Activated CD8-positive, alpha-beta memory T cell treated with anti-CD3 and anti-CD28 coated beads for 36 hours (primary cell): Measurements from ENCODE around the gene ERC2. TPM values are rescaled to one million over a fixed set of nuclear protein-coding genes. Genes with fewer than 3 reads are reported as not detected.

Source experiments
- CTCF ChIA-PET: fragments of 350-600 bp; sonication (Branson Sonifier 250); formaldehyde crosslinking; loops from one replicate; lab custom pipeline; 2021; ENCODE audit warnings: antibody characterized with exemption; lab: Charles Lee
- POLR2A ChIA-PET: fragments of 350-600 bp; sonication (Branson Sonifier 250); formaldehyde crosslinking; loops from one replicate; lab custom pipeline; 2021; ENCODE audit warnings: antibody characterized with exemption; lab: Charles Lee
- total RNA-seq, 2 experiments: library from RNA; stranded (reverse); gene quantifications; one replicate each; pipeline ENCODE4 v1.2.3, GENCODE V29; 2021

ERC2 gene
- total RNA-seq, 2 experiments from 2014 or later: not detected

DNA sequence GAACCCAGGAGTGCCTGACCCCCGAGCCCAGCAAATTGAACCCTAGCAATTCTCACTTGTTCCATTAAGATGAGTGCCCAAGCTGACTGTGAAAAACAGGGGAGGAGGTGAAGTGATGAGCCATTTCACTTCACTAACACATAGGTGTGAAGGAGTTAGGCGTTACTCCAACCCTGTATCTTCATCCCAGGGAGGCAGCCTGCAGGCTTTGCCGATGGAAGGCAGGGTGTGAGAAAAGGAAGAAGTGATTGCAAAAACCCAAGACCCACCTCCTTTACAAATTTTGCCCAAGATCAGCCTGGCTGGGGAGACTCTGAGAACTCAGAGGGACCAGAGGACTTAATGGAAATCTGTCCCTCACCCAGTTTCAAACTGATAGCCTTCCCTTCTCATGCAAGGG, 851.5 kb downstream of the ERC2 start:
- ChIA-PET POLR2A (no interaction called here), CTCF (no interaction called here)

DNA sequence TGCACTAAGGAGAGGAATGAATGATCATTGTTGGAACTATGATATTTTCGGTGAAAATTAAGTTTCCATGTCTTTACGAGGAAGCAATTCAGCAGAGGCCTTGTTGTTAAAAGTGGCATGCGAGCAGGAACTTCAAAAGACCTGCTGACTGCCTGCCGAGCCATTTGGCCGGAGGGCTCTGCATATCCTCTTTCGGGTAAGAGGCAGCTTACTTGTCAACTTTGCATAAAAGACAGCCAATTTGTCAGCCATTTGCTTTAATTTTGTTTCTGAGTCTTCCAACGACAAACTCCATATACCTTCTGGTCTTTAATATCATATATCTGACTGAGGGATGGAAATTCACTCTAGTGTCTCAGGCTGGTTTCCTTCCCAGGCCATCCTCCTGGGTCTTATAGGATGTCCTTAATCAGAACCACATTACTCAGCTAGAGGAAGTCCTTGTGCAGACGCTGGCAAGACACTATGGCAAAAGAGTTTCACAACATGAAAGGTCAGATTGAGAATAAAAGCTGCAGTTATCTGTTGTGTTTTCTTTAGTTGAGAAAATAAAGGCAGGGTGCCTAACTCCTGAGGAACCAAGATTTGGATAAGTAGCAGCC, 852.5 kb downstream of the ERC2 start:
- ChIA-PET CTCF (no interaction called here), POLR2A (no interaction called here)

DNA sequence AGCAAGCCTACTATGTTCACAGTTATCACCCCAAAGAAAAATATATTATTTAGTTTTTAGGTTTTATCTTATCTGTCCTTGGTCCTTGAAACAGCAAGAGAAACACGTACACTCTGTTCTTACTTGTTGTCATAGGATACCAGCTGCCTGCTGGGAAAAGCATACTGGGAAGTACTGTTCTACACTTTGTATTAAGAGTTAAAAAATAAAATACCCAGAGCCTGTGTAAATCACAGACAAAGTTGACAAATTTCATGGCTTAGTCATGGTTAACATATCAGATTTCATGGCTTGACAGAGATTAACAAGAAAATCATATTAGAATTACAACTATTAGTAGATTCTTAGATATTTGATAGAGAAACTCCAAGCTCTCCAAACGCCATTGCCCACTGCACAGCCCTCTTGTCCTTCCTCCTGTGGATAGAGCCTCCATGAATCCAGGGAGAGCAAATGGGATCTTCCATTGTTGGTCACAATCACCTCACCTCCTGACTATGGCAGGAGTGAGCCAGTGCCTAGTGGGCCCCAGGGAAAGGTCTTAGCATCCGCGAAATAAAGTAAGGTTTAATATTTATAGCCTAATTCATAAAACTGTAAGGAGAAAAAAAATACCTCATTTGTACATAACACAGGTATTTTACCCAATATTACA, 853.1 kb downstream of the ERC2 start:
- POLR2A ChIA-PET: no interaction called here
- CTCF ChIA-PET: no interaction called here

DNA sequence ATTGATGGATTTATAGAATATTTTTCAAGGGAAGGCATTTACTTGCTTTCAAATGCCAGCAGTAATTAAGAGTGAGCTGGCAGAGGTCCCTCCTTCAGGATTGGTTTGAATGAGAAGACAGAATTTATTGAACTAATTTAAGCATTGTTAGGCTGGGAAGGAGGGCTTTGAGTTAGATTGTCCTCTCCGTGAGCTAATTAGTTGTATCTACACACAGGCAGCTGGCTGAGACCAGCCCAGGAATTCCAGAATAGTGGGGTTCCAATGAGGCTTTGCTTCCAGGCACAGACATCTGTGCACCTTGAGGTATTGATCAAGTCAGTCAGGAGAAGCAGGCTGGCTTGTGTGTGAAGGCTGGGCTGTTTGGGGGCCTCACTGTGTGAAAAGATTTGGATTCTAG, 857.1 kb downstream of the ERC2 start:
- ChIA-PET POLR2A (no interaction called here), CTCF (no interaction called here)

DNA sequence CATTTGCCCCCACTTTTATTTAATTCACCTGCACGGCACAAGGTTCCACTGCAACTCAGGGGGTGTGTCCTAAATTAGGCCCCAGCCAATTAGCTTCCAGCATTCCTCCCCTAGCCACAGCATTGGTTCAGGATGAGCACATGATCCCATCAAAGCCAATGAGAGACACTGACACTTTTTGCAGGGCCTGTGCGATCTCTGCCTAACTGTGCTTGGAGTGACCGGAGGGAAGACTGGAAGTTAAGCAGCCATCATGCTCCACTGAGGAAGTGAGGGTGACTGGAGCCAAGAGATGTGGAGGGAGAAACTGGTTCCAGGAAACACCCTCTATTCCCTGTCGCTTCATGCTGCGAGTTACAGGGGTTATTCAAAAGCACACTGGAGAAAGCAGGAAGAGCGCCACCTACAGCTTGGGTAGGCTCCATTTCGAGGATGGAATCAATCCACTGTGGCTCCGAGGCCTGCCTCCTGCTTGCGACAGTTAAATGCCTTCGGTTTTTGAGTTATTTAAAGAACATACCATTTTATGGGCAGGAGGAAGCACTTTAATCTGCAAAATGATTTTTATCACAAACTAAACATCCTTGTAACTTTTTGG, 858.9 kb downstream of the ERC2 start:
- CTCF ChIA-PET: no interaction called here
- POLR2A ChIA-PET: no interaction called here

DNA sequence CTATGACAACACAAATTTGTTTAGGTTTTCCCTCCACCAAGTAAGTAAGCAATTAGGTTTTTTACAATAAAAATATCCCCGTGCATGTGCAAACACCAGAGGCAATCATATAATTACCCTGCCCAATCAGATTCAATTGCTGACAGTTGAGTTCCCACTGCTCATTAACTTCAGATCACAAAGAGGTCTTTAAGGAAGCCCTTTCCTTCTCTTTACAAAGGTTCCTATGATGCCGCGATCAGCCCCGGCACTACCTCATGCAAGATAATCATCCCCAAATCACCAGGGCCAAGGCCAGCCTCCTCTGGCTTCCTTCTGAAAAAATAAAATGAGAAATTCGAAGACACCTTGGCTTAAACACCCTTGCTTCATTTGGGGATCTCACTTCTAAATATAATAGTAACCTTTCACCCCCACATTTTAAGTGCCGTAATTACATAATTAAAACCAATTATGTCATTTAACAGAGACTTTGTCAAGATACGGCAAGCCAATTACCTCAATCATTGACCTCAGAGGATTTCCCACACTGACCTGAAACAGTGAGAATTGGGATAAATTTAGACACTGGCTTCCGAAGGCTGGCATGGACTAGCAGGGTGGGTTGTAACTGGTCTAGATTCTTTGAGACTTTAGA, 859.8 kb downstream of the ERC2 start:
- POLR2A ChIA-PET: no interaction called here
- CTCF ChIA-PET: no interaction called here

DNA sequence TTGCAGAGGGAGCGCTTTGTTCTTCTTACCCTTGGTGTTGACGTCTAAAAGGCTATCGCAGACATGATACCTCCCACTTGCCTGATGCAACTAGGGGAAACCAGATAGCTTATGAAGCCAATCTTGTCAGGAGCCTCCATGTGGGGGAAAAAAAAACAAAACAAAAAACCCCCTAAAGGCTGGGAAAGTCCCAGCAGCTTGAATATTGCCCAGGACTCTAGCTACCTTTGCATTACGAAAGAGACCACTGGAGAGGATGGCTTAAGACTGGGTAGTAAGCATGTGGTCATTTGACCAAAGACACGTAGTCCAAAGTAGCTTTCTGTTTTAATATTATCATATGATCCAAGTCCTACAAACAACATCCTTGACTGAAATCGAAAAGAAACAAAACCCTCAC, 860.4 kb downstream of the ERC2 start:
- POLR2A ChIA-PET: no interaction called here
- CTCF ChIA-PET: no interaction called here

DNA sequence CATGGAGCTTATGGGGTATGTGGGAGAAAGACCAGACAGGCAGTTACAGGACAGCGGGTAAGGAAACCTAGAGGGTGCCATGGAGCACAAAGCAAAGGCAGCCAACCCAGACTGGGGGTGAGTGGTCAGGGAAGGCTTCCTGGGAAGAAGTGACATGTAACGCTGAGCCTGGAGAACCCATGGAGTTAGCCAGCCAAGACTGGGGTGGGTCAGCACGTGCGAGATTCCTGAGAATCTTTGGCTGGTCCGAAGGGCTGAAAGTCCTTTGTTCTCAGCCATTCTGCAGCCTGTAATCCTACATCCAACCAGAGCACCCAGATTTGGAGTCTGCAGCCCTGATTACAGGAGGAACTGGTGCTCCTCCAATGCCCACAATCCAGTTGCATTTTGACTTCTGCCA, 861.1 kb downstream of the ERC2 start:
- ChIA-PET CTCF (no interaction called here), POLR2A (no interaction called here)

DNA sequence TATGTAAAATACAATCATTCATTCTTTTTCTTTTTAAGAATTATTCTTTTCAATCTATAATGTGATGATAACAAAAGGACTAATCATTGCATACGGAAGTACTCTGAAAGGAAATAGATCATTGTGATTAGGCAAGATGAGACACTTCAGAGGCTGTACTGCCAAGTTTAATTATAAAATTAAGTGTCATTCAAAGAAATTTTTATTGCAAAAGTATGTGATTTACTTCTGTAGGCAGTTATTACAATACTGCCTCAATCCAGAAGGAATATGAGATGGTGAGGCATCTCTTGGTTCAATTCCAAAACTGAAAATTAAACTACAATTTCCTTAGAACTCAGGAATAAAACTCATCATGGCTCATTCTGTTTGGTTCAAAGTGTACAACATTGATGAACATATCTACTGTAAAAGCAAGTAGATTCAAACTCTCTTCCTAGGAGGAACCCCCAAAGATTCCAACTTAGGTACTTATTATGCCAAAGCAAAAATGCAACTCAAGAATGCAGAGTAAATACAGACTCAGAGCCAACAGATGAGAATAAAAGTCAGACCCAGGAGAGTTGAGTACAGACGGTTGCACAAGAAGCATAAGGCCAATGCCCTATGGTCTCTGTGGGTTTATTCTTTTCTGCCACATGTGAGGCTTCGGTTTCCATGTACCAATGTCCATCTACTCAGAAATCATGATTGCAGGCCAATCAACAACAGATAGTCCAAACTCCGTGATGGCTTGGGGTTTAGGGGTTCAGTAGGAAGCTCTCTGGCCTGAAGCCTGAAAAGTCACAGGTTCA, 862.6 kb downstream of the ERC2 start:
- POLR2A ChIA-PET: no interaction called here
- CTCF ChIA-PET: no interaction called here

DNA sequence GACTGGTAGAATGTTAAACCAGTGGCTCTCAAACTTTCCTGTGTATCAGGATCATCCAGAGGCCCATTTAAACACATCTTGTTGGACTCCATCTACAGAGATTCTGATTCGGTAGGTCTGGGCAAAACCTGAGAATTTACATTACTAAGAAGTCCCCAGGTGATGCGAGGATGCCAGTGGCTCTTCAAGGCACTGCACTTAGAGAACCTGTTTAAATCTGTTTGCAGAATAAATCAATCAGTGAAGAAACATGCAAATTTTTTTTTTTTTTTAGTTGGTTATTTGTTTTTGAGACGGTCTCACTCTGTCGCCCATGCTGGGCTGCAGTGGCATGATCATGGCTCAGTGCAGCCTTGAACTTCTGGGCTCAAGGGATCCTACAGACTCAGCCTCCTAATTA, 863.4 kb downstream of the ERC2 start:
- ChIA-PET POLR2A (no interaction called here), CTCF (no interaction called here)

DNA sequence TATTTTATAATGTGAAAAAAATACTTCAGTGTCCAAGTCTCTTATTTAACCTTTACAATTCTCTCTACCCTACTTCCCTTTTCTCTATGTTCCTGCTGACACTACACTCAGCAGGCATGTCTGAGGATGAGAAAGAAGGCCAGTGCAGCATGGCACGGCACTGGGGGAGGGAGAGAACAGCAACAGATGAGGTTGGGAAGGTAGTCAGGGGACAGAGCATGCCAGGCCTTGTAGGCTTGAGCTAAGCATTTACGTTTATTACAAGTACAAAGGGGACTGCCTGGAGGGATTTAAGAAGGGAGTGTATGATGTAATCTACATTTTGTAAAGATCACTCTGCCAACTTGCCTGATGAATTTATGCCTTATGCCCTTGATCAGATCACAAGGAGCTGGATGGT, 863.9 kb downstream of the ERC2 start:
- CTCF ChIA-PET: no interaction called here
- POLR2A ChIA-PET: no interaction called here

DNA sequence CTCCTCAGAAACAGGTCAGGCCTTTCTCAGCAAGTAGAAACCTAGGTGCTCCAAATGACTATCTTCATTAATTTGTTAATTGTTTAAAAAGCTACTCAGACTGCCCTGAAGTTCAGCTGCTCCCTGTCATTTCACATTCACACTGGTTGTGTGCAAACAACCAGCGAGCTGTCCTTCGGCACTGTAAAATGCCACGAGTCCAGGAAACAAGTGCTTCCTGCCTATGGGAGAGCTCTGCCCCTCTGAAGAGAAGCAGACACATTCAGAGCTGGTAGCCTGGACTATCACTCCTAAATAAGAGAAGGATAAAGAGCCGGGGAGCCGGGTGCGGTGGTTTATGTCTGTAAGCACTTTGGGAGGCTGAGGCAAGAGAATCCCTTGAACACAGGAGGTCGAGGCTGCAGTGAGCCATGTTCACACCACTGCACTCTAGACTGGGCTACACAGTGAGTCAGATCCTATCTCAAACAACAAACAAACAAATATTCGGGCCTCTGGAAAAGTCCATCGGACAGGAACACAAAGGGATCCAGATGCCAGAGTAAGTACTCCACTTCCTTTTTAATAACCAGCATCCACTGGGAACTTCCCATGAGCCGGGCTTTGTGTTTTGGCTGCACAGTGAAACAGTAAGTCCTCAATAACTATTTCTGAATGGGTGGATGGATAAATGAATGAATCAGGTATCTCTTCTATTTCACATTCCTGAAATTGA, 866.7 kb downstream of the ERC2 start:
- POLR2A ChIA-PET: no interaction called here

DNA sequence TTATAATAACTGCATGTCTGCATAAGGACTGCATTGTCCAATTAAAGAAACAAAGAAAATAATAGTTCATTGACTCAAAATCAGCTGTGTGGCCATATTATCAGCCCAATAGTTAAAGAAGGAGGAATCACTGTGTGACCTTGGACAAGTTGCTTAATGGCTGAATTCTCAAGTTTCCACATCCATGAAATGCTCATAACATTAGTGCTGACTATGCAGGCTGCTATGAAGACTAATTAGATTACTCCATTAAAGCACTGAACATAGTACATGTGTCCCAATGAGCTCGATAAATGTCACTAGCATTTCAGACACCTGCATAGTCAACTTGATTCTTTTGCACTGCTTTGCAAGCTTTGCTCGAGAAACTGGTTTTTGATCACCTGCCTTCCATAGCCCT, 870.0 kb downstream of the ERC2 start:
- CTCF ChIA-PET: no interaction called here
- POLR2A ChIA-PET: no interaction called here

More for the DNA sequence above, 866.7 kb downstream of the ERC2 start:
- CTCF ChIA-PET: no interaction called here

DNA sequence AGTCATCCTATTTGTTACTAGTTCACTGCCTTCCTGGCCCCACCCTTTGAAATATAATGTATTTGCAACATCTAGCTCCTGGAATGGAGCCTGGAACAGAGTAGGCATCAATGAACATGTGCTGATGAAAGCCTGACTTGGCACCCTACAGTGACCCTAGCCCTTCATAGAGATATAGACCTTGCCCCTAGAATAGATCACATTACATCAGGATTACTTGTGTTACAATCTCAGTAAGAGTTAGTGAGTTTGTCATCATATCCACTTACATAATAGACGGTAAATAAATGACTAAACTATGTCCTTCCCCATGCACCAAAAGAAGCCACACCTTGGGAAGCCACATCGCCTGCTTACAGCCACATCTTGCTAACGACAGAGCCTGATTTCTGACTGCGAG, 870.6 kb downstream of the ERC2 start:
- POLR2A ChIA-PET: no interaction called here
- CTCF ChIA-PET: no interaction called here

DNA sequence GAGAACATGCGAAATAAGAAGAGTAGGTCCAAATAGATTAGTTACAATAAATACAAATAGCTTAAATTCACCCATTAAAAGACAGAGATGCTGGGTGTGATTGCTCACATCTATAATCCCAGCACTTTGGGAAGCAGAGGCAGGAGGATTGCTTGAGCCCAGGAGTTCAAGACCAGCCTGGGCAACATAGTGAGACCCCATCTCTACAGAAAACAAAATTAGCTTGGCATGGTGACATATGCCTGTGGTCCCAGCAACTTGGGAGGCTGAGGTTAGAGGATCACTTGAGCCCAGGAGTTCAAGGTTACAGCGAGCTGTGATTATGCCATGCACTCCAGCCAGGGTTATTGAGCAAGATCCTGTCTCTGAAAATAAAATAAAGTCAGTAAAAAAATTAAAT, 872.1 kb downstream of the ERC2 start:
- CTCF ChIA-PET: no interaction called here
- POLR2A ChIA-PET: no interaction called here

DNA sequence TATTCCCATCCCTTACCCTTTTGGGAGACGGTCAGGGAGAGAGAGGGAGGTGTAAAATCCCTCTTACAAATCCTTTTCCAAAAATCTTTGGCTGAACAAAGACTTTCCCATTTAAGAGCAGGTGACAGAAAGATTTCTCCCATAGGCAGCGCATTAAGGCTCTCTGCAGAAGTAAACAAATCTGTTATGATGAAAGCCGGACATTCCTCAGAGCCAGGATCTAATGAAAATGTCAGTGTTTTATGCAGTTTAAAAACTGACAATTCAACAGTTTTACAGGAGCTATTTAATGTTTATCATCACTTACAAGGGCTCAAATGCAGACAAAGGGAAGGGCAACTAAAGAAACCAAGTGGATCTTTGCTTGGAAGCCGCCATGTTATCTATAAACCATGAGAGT, 872.8 kb downstream of the ERC2 start:
- CTCF ChIA-PET: no interaction called here
- POLR2A ChIA-PET: no interaction called here

DNA sequence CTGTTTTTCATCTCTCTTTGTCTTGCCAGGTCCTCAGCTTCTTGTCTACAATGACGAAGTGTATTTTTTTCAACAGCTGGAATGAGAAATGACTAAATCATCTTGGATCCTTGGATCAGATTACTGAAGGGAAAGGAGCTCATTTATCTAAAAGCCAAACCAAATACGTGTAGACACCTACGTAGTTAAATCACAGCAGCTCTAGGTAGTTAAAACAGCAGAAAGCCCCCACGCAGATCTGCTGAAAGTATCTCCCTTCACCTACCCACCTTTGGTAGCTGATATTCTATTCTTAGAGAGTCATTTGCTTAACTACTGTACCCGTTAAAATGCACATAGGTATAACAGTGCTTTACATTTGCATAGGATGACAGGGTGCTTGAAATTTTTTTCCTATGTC, 875.7 kb downstream of the ERC2 start:
- CTCF ChIA-PET: no interaction called here
- POLR2A ChIA-PET: no interaction called here

DNA sequence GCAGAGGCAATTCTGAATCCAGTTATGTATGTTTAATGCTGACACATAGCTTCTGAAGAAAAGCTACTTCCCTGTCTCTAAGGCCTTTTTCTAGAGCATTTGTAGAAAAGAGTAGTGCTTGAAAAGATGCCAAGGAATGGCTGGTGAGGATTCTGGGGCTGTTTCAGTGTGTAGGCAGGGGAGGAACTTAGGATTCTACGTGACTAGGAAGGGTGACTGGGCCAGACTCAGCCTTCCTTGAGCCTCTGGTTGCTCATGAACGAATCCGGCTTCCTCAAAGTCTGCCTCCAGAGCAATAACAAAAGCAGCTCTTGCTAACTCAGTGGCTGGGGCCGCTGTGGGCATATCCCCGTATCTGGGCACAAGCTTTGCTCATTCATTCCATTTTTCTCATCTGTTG, 876.4 kb downstream of the ERC2 start:
- CTCF ChIA-PET: no interaction called here
- POLR2A ChIA-PET: no interaction called here

DNA sequence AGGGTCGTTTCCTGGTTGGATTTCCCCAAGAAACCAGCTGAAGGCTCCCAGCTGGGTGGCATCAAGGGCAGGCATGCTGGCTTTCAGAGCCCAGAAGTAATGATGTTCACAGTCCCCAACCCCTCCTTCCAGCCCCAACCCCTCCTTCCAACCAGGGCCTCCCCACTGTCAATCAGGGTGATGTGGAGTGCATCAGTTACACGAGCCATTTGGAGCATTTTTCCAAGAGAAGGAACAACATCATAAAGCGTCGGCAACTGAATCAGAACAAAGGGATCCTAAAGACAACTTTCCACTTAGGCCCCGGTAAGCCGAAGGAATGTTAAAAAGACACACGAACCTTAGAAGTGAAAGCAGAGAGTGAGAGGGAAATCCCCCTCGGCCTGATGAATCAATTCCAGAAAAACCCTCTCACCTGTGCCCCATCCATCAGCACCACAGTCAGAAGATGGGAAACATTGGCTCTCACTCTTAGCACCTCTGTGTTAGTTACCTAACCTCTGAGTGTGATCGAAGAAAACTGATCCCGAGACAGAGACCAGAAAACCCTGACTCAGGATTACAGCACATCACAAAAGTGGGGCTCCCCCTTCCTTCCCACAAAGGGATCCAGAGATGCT, 880.0 kb downstream of the ERC2 start:
- CTCF ChIA-PET: no interaction called here
- POLR2A ChIA-PET: no interaction called here
